Panc1 (cell line): Measurements from ENCODE around the gene CSRP3. TPM values are rescaled to one million over a fixed set of nuclear protein-coding genes. Genes with fewer than 3 reads are reported as not detected.

Experiments
- ATAC-seq: fragments of 200-7000 bp; cut with Tn5 transposase; 2 replicates; pipeline ENCODE4 v1.9.1; 2020; ENCODE audit warnings: mild to moderate bottlenecking, moderate library complexity
- BruUV-seq: library from RNA; stranded (reverse); fragments of 400-500 nt; replicated peaks from 2 replicates; lab custom pipeline; 2021; lab: Mats Ljungman, UMichigan
- CTCF ChIA-PET: fragments of 300-600 bp; sonication (Branson Sonifier 250); formaldehyde crosslinking; loops from one replicate; lab custom pipeline; 2022; ENCODE audit warnings: antibody characterized with exemption; lab: Charles Lee
- POLR2A ChIA-PET: fragments of 300-600 bp; sonication (Branson Sonifier 250); formaldehyde crosslinking; loops from one replicate; lab custom pipeline; 2022; ENCODE audit warnings: antibody characterized with exemption; lab: Charles Lee
- DNase-seq: peaks from one replicate; pipeline ENCODE4 v3.0.0-alpha.2; 2010; ENCODE audit warnings: low read depth, low spot score
- H3K27ac ChIP-seq: 2 replicates; pipeline ENCODE4 v1.5.1; 2011; ENCODE audit warnings: mild to moderate bottlenecking, low read length, inconsistent platforms
- H3K27me3 ChIP-seq: fragments of 200-500 bp; sonication (Bioruptor generic); 2 replicates; pipeline ENCODE4 v1.6.0; 2014; ENCODE audit warnings: low read length, inconsistent platforms; ENCODE audit not compliant: control insufficient read depth, insufficient read depth
- H3K36me3 ChIP-seq: fragments of 200-500 bp; sonication (Bioruptor generic); 2 replicates; pipeline ENCODE4 v1.5.1; 2014; ENCODE audit warnings: inconsistent platforms, mild to moderate bottlenecking, low read length, moderate library complexity; ENCODE audit not compliant: control insufficient read depth, insufficient read depth
- H3K4me1 ChIP-seq: 2 replicates; pipeline ENCODE4 v1.5.1; 2011; ENCODE audit warnings: inconsistent platforms, mild to moderate bottlenecking, low read length, moderate library complexity; ENCODE audit not compliant: control insufficient read depth, insufficient read depth
- H3K4me3 ChIP-seq, 2 experiments: 2 replicates each; pipeline ENCODE4 v1.5.1; 2011 to 2012; ENCODE audit warnings: low read depth in 2 of 2, low read length in 2 of 2, mild to moderate bottlenecking in 2 of 2, inconsistent platforms in 1 of 2, moderate library complexity in 1 of 2
- H3K9me3 ChIP-seq: fragments of 200-500 bp; sonication (Bioruptor generic); 2 replicates; pipeline ENCODE4 v1.5.1; 2014; ENCODE audit warnings: low read depth, mild to moderate bottlenecking, inconsistent platforms, low read length, moderate library complexity; ENCODE audit not compliant: control insufficient read depth, insufficient read depth
- POLR2AphosphoS5 ChIP-seq: IDR thresholded peaks from 2 replicates; pipeline ENCODE4 v1.6.1; 2012; ENCODE audit warnings: mild to moderate bottlenecking, low read depth, low read length, moderate library complexity
- SIN3A ChIP-seq: IDR thresholded peaks from 2 replicates; pipeline ENCODE4 v1.6.1; 2012; ENCODE audit warnings: low read depth, mild to moderate bottlenecking, low read length, moderate library complexity, borderline replicate concordance; ENCODE audit not compliant: insufficient read depth
- TCF7L2 ChIP-seq: IDR thresholded peaks from 2 replicates; pipeline ENCODE4 v1.6.1; 2011; ENCODE audit warnings: mild to moderate bottlenecking, low read depth, low read length, inconsistent platforms
- in situ Hi-C: cut with HindIII; loops from 2 replicates; pipeline ENCODE4 v1.10.0; 2016; ENCODE audit warnings: low sequenced_read_pairs, low pct_unique_long_range_greater_than_20kb
- intact Hi-C: fragments of 100-400 bp; cut with micrococcal nuclease; formaldehyde crosslinking; loops from one replicate; pipeline ENCODE4 v1.10.0; 2022; ENCODE audit not compliant: unreplicated experiment
- total RNA-seq: library from RNA; stranded (reverse); gene quantifications from one replicate; pipeline ENCODE4 v1.2.1, GENCODE V29; 2021; ENCODE audit not compliant: unreplicated experiment
- TF ChIP-seq, protein P1 (sequence below), 2 experiments: IDR thresholded peaks; 2 replicates each; pipeline ENCODE4 v1.6.1; 2011 to 2012; ENCODE audit warnings: low read depth in 2 of 2, control low read depth in 1 of 2, low read length in 1 of 2, mild to moderate bottlenecking in 1 of 2, moderate library complexity in 1 of 2; ENCODE audit not compliant: insufficient read depth in 1 of 2
- TF ChIP-seq, protein P2 (sequence below): fragments of 450-650 bp; IDR thresholded peaks from 2 replicates; pipeline ENCODE4 v1.5.1; 2017; ENCODE audit warnings: mild to moderate bottlenecking

The CSRP3 gene
- total RNA-seq, 1 experiment from 2014 or later: not detected

DNA sequence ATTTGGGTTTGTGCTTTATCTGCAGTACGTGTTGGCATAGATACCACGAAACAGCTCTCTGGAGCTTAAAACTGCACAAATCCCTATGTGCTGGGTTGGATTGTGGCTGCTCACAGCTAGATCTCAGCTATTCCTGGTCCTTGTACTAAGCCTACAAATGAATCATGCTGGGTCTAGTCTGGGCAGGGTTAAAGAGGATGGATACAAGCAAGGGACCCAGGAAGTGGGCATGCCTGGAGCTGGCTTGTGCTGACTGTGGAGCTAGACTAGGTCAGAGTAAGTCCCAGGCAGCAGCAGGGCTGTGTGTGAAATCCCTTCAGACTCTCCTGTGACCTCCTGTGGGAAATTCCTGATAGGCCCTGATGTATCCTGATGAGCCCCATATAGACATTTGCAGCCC lies 42.8 kb upstream of the CSRP3 start:
- in situ Hi-C loops: no loop called here
- Histone ChIP-seq H3K36me3 (no peaks in the 10 kb centered on the region), H3K4me1 (peaks cover 4% of the 10 kb centered on the region; the same call in 1 of the 2 replicates), H3K27me3 (no peaks in the 10 kb centered on the region), H3K9me3 (no peaks in the 10 kb centered on the region), H3K4me3 (no peak overlapping the region), H3K27ac (no peak overlapping the region)
- intact Hi-C loops: no loop called here
- no peak for DNase-seq
- no TSS peak for BruUV-seq
- ATAC-seq: no peak
- POLR2A ChIA-PET: no interaction called here
- CTCF ChIA-PET: no interaction called here
- no peak for TF ChIP-seq TCF7L2
- TF ChIP-seq SIN3A: no peak
- no peak for TF ChIP-seq POLR2AphosphoS5
- TF ChIP-seq, protein P1, sequence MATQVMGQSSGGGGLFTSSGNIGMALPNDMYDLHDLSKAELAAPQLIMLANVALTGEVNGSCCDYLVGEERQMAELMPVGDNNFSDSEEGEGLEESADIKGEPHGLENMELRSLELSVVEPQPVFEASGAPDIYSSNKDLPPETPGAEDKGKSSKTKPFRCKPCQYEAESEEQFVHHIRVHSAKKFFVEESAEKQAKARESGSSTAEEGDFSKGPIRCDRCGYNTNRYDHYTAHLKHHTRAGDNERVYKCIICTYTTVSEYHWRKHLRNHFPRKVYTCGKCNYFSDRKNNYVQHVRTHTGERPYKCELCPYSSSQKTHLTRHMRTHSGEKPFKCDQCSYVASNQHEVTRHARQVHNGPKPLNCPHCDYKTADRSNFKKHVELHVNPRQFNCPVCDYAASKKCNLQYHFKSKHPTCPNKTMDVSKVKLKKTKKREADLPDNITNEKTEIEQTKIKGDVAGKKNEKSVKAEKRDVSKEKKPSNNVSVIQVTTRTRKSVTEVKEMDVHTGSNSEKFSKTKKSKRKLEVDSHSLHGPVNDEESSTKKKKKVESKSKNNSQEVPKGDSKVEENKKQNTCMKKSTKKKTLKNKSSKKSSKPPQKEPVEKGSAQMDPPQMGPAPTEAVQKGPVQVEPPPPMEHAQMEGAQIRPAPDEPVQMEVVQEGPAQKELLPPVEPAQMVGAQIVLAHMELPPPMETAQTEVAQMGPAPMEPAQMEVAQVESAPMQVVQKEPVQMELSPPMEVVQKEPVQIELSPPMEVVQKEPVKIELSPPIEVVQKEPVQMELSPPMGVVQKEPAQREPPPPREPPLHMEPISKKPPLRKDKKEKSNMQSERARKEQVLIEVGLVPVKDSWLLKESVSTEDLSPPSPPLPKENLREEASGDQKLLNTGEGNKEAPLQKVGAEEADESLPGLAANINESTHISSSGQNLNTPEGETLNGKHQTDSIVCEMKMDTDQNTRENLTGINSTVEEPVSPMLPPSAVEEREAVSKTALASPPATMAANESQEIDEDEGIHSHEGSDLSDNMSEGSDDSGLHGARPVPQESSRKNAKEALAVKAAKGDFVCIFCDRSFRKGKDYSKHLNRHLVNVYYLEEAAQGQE (IDR thresholded peaks at IDR 0.05; ENCODE audit: insufficient read depth in 1 of 2, low read depth in 2 of 2, low read length in 1 of 2): no peak

DNA sequence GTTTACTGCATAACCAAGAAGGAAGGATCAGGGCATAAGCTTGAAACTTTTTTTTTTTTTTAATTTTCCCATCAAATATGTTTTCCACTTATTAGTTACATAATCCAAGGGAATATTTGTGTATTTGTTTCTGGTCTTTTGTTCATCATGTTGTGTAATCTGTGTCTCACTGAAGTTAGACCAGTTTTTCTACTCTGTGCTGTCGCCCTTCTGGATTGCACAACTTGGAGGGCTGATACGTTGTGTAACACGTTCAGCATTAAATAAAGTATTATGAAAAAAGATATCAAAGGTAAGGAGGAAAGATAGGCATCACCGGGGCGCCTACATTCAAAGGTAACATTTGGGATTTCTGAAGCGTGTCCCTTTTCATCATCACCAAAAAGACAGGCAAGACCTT lies 42.3 kb upstream of the CSRP3 start:
- ChIA-PET POLR2A (interaction anchor here (0.6 kb wide), 1 partner anchor 19 kb away, joined by 3 read pairs; no protein-coding TSS in a partner anchor), CTCF (no interaction called here)
- no peaks in the 10 kb centered on the region for H3K36me3 ChIP-seq
- intact Hi-C loops: no loop called here
- no peak overlapping the region for H3K4me3 ChIP-seq
- no peak for DNase-seq
- no peaks in the 10 kb centered on the region for H3K9me3 ChIP-seq
- ATAC-seq: no peak
- in situ Hi-C loops: no loop called here
- H3K27me3 ChIP-seq: no peaks in the 10 kb centered on the region
- H3K4me1 ChIP-seq: peaks cover 9% of the 10 kb centered on the region
- no peak overlapping the region for H3K27ac ChIP-seq
- TF ChIP-seq TCF7L2 (no peak), POLR2AphosphoS5 (no peak), SIN3A (no peak)
- TF ChIP-seq, protein P1 (IDR thresholded peaks at IDR 0.05; ENCODE audit: insufficient read depth in 1 of 2, low read depth in 2 of 2, low read length in 1 of 2): no peak
- TF ChIP-seq, protein P2, sequence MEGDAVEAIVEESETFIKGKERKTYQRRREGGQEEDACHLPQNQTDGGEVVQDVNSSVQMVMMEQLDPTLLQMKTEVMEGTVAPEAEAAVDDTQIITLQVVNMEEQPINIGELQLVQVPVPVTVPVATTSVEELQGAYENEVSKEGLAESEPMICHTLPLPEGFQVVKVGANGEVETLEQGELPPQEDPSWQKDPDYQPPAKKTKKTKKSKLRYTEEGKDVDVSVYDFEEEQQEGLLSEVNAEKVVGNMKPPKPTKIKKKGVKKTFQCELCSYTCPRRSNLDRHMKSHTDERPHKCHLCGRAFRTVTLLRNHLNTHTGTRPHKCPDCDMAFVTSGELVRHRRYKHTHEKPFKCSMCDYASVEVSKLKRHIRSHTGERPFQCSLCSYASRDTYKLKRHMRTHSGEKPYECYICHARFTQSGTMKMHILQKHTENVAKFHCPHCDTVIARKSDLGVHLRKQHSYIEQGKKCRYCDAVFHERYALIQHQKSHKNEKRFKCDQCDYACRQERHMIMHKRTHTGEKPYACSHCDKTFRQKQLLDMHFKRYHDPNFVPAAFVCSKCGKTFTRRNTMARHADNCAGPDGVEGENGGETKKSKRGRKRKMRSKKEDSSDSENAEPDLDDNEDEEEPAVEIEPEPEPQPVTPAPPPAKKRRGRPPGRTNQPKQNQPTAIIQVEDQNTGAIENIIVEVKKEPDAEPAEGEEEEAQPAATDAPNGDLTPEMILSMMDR: no peak
- TSS peak; percentile 51 for BruUV-seq
